ENCODE data around the gene C21orf58.
A peak's percentile ranks its signal among the peaks of the same experiment; 100 is the strongest.

Gene C21orf58

GRCh38 chr21:46307625-46308024 lies 16.0 kb downstream of the C21orf58 start:
- Mint-ChIP-seq H3K4me3 (no peak overlapping the region), H3K36me3 (ENCODE audit: low read depth) (peaks cover 44% of the 10 kb centered on the region), H3K4me1 (ENCODE audit: low read depth) (no peaks in the 10 kb centered on the region), H3K27me3 (ENCODE audit: low read depth) (no peaks in the 10 kb centered on the region), H3K9me3 (no peaks in the 10 kb centered on the region), H3K27ac (no peak overlapping the region)
- DNase-seq (ENCODE audit: low spot score): no peak

- DNase-seq (ENCODE audit: low spot score): no peak
- H3K9me3 Mint-ChIP-seq: no peaks in the 10 kb centered on the region
- H3K4me3 Mint-ChIP-seq: no peak overlapping the region
- H3K27ac Mint-ChIP-seq: no peak overlapping the region
- no peaks in the 10 kb centered on the region for H3K4me1 Mint-ChIP-seq (ENCODE audit: low read depth)
- H3K36me3 Mint-ChIP-seq (ENCODE audit: low read depth): peaks cover 41% of the 10 kb centered on the region
- no peaks in the 10 kb centered on the region for H3K27me3 Mint-ChIP-seq (ENCODE audit: low read depth)
Observed at GRCh38 chr21:46304955-46305354, 18.7 kb downstream of the C21orf58 start.

- Mint-ChIP-seq H3K4me1 (ENCODE audit: low read depth) (no peaks in the 10 kb centered on the region), H3K4me3 (no peak overlapping the region), H3K27ac (no peak overlapping the region), H3K27me3 (ENCODE audit: low read depth) (no peaks in the 10 kb centered on the region), H3K36me3 (ENCODE audit: low read depth) (peaks cover 46% of the 10 kb centered on the region), H3K9me3 (no peaks in the 10 kb centered on the region)
- DNase-seq (ENCODE audit: low spot score): no peak
Observed at GRCh38 chr21:46304437-46304836, 19.2 kb downstream of the C21orf58 start.

GRCh38 chr21:46301759-46302158 lies 21.9 kb downstream of the C21orf58 start:
- Mint-ChIP-seq H3K9me3 (no peaks in the 10 kb centered on the region), H3K4me3 (no peak overlapping the region), H3K36me3 (ENCODE audit: low read depth) (peaks cover 40% of the 10 kb centered on the region), H3K4me1 (ENCODE audit: low read depth) (peaks cover 2% of the 10 kb centered on the region), H3K27me3 (ENCODE audit: low read depth) (no peaks in the 10 kb centered on the region), H3K27ac (no peak overlapping the region)
- DNase-seq (ENCODE audit: low spot score): no peak

- Mint-ChIP-seq H3K27ac (no peak overlapping the region), H3K4me3 (no peak overlapping the region)
Observed at GRCh38 chr21:46299167-46299566, 24.5 kb downstream of the C21orf58 start.

GRCh38 chr21:46297338-46298271 lies 26.1 kb downstream of the C21orf58 start:
- H3K27ac Mint-ChIP-seq: no peak overlapping the region
- peak overlapping the region; percentile 60 for H3K4me3 Mint-ChIP-seq
- H3K36me3 Mint-ChIP-seq (ENCODE audit: low read depth): peaks cover 23% of the 10 kb centered on the region
- no peaks in the 10 kb centered on the region for H3K27me3 Mint-ChIP-seq (ENCODE audit: low read depth)
- no peaks in the 10 kb centered on the region for H3K9me3 Mint-ChIP-seq
- peaks cover 10% of the 10 kb centered on the region for H3K4me1 Mint-ChIP-seq (ENCODE audit: low read depth)
- no peak for DNase-seq (ENCODE audit: low spot score)

More at GRCh38 chr21:46299167-46299566, 24.5 kb downstream of the C21orf58 start:
- H3K27me3 Mint-ChIP-seq (ENCODE audit: low read depth): no peaks in the 10 kb centered on the region
- peaks cover 10% of the 10 kb centered on the region for H3K4me1 Mint-ChIP-seq (ENCODE audit: low read depth)
- no peaks in the 10 kb centered on the region for H3K9me3 Mint-ChIP-seq
- no peak for DNase-seq (ENCODE audit: low spot score)
- peaks cover 29% of the 10 kb centered on the region for H3K36me3 Mint-ChIP-seq (ENCODE audit: low read depth)

GRCh38 chr21:46295996-46296752 lies 27.5 kb downstream of the C21orf58 start:
- H3K27me3 Mint-ChIP-seq (ENCODE audit: low read depth): no peaks in the 10 kb centered on the region

GRCh38 chr21:46295177-46295770 lies 28.4 kb downstream of the C21orf58 start:
- Mint-ChIP-seq H3K36me3 (ENCODE audit: low read depth) (peaks cover 28% of the 10 kb centered on the region), H3K27me3 (ENCODE audit: low read depth) (no peaks in the 10 kb centered on the region), H3K4me3 (no peak overlapping the region), H3K4me1 (ENCODE audit: low read depth) (peaks cover 14% of the 10 kb centered on the region), H3K9me3 (peaks cover 8% of the 10 kb centered on the region), H3K27ac (peak overlapping the region; percentile 55)
- no peak for DNase-seq (ENCODE audit: low spot score)

More at GRCh38 chr21:46295996-46296752, 27.5 kb downstream of the C21orf58 start:
- Mint-ChIP-seq H3K4me1 (ENCODE audit: low read depth) (peaks cover 12% of the 10 kb centered on the region), H3K4me3 (peak overlapping the region; percentile 45), H3K9me3 (peaks cover 7% of the 10 kb centered on the region), H3K27ac (peak overlapping the region; percentile 80), H3K36me3 (ENCODE audit: low read depth) (peaks cover 33% of the 10 kb centered on the region)
- peak; percentile 75 for DNase-seq (ENCODE audit: low spot score)

GRCh38 chr21:46294647-46295176 lies 29.0 kb downstream of the C21orf58 start:
- H3K27ac Mint-ChIP-seq: peak overlapping the region; percentile 36
- H3K4me1 Mint-ChIP-seq (ENCODE audit: low read depth): peaks cover 15% of the 10 kb centered on the region
- no peaks in the 10 kb centered on the region for H3K27me3 Mint-ChIP-seq (ENCODE audit: low read depth)
- H3K9me3 Mint-ChIP-seq: peaks cover 8% of the 10 kb centered on the region
- H3K36me3 Mint-ChIP-seq (ENCODE audit: low read depth): peaks cover 25% of the 10 kb centered on the region
- H3K4me3 Mint-ChIP-seq: no peak overlapping the region
- DNase-seq (ENCODE audit: low spot score): no peak

GRCh38 chr21:46291561-46291960 lies 32.1 kb downstream of the C21orf58 start:
- peaks cover 23% of the 10 kb centered on the region for H3K4me1 Mint-ChIP-seq (ENCODE audit: low read depth)
- peaks cover 22% of the 10 kb centered on the region for H3K36me3 Mint-ChIP-seq (ENCODE audit: low read depth)
- no peaks in the 10 kb centered on the region for H3K27me3 Mint-ChIP-seq (ENCODE audit: low read depth)
- H3K9me3 Mint-ChIP-seq: peaks cover 8% of the 10 kb centered on the region
- H3K4me3 Mint-ChIP-seq: no peak overlapping the region
- H3K27ac Mint-ChIP-seq: no peak overlapping the region
- no peak for DNase-seq (ENCODE audit: low spot score)

- peaks cover 8% of the 10 kb centered on the region for H3K9me3 Mint-ChIP-seq
- no peak for DNase-seq (ENCODE audit: low spot score)
- H3K27ac Mint-ChIP-seq: no peak overlapping the region
Observed at GRCh38 chr21:46289655-46290179, 34.0 kb downstream of the C21orf58 start.

GRCh38 chr21:46287541-46287940 lies 36.1 kb downstream of the C21orf58 start:
- H3K27me3 Mint-ChIP-seq (ENCODE audit: low read depth): no peaks in the 10 kb centered on the region
- peak overlapping the region; percentile 97 for H3K4me3 Mint-ChIP-seq
- peaks cover 8% of the 10 kb centered on the region for H3K9me3 Mint-ChIP-seq

More at GRCh38 chr21:46289655-46290179, 34.0 kb downstream of the C21orf58 start:
- peaks cover 22% of the 10 kb centered on the region for H3K4me1 Mint-ChIP-seq (ENCODE audit: low read depth)
- H3K36me3 Mint-ChIP-seq (ENCODE audit: low read depth): peaks cover 27% of the 10 kb centered on the region
- no peaks in the 10 kb centered on the region for H3K27me3 Mint-ChIP-seq (ENCODE audit: low read depth)
- H3K4me3 Mint-ChIP-seq: no peak overlapping the region

GRCh38 chr21:46286648-46287002 lies 37.0 kb downstream of the C21orf58 start:
- peak overlapping the region; percentile 97 for H3K4me3 Mint-ChIP-seq
- peaks cover 40% of the 10 kb centered on the region for H3K36me3 Mint-ChIP-seq (ENCODE audit: low read depth)
- peaks cover 5% of the 10 kb centered on the region for H3K9me3 Mint-ChIP-seq
- DNase-seq (ENCODE audit: low spot score): no peak
- H3K4me1 Mint-ChIP-seq (ENCODE audit: low read depth): peaks cover 36% of the 10 kb centered on the region
- peak overlapping the region; percentile 97 for H3K27ac Mint-ChIP-seq
- no peaks in the 10 kb centered on the region for H3K27me3 Mint-ChIP-seq (ENCODE audit: low read depth)

More at GRCh38 chr21:46287541-46287940, 36.1 kb downstream of the C21orf58 start:
- Mint-ChIP-seq H3K27ac (no peak overlapping the region), H3K4me1 (ENCODE audit: low read depth) (peaks cover 34% of the 10 kb centered on the region), H3K36me3 (ENCODE audit: low read depth) (peaks cover 42% of the 10 kb centered on the region)
- no peak for DNase-seq (ENCODE audit: low spot score)

Measured in T-helper 2 cell treated with Interferon-gamma antibody and Interleukin-4, amounts not matched to agents 5 μg/mL and 100 μg/mL, for 36 hours (primary cell).